ENCODE measurements around the gene GPRIN2. TPM values are rescaled to one million over a fixed set of nuclear protein-coding genes. Genes with fewer than 3 reads are reported as not detected.
A peak's percentile ranks its signal among the peaks of the same experiment; 100 is the strongest.
"Not testable (repeated sequence)": the region's sequence is repeated elsewhere in the genome, so short reads cannot be mapped to it uniquely, and the experiment has no call there.

Gene GPRIN2
- total RNA-seq, 2 experiments from 2014 or later: not detected

DNA sequence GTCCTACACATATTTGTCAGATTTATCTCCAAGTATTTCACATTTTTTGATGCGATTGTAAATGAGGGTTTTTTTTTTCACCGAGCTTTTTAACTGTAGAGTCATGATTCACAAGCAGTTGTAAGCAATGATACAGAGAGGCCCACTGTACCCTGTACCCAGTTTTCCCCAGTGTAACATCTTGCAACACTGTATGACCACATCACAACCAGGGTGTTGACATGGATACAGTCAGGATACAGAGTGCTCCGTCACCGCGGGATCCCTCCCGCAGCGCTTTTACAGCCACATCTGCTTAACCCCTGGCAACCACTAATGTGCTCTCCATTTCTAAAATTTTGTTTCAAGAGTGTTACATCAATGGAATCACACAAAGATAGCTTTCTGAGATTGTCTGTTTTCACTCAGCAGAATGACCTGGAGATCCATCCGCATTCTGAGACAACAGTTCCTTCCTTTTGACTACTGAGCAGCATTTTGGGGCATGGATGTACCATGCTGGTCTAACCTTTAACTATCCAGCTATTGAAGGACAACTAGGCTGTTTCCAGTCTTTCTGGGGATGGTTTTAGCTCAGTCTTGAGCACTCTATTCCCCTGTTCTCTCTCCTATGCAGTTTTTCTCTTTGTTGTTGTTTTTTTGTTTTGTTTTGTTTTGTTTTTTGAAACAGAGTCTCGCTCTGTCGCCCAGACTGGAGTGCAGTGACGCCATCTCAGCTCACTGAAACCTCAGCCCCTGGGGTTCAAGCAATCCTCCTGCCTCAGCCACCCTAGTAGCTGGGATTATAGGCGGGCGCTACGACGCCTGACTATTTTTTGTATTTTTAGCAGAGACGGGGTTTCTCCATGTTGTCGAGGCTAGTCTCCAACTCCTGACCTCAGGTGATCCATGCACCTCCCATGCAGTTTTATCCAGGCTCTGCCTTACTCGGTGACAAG lies 25.9 kb downstream of the GPRIN2 start:
- CTCF ChIA-PET: interaction anchor here (0.6 to 1.3 kb wide), 2 partner anchors 10 to 15 kb away, joined by 3 read pairs; no protein-coding TSS in a partner anchor
- Mint-ChIP-seq H3K27me3 (peaks cover 4% of the 10 kb centered on the region), H3K9me3 (no peaks in the 10 kb centered on the region), H3K4me1 (no peaks in the 10 kb centered on the region), H3K36me3 (ENCODE audit: low read depth) (no peaks in the 10 kb centered on the region), H3K4me3 (no peak overlapping the region), H3K27ac (no peak overlapping the region)
- DNase-seq: no peak
- POLR2A ChIA-PET: no interaction called here

DNA sequence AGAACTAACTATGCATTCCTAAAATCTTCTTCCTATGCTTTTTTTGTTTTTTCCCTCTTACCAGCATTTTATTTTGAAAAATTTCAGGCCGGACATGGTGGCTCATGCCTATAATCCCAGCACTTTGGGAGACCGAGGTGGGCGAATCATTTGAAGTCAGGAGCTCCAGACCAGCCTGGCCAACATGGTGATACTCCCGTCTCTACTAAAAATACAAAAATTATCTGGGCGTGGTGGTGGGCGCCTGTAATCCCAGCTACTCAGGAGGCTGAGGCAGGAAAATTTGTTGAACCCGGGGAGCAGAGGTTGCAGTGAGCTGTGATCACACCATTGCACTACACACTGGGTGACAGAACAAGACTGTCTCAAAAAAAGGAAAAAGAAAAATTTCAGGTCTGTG lies 26.7 kb downstream of the GPRIN2 start:
- not testable (repeated sequence) for DNase-seq

DNA sequence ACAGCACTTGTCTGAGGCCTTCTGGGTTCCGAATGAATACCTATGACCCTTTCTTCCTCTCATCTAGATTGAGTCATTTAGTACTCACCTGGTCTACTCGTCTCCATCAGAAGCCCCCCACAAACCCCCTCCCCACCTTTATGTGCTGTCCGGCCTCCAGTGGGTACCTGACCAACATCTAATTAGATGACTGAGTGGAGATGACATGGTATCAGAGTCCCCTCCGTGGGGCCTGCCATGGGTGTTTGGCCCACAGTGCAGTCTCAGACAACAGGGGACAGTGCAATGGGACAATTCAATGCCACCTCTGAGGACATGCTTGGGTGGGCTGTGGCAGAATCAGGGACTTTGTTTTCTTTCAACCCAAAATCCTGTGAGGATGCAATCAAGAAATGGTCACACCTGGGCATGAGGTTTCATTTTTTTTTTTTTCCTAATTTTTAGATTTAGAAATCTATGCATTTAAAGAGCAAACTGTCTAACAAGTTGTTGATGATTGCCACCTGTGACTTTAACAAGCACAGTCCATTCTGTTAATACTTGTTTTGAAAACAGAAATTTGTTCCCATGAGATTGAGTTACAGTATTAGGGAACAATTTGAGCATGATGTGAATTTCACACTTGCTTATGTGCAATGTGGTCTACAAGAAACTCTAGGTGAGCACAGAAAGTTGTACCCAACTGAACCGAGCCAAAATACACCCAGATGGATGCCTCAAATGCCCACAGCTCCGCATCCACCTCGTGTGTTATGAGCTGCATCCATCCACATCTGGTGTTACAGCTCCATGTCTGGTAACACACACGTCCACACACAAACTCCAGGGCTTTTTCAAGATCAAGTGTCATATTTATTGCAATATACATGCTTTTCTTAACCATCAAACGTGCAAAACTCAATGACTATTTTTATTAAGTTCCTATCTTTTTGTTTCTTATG lies 27.5 kb downstream of the GPRIN2 start:
- peaks cover 4% of the 10 kb centered on the region for H3K27me3 Mint-ChIP-seq
- H3K36me3 Mint-ChIP-seq (ENCODE audit: low read depth): no peaks in the 10 kb centered on the region
- POLR2A ChIA-PET: no interaction called here
- no peaks in the 10 kb centered on the region for H3K9me3 Mint-ChIP-seq
- no peak overlapping the region for H3K4me3 Mint-ChIP-seq
- H3K4me1 Mint-ChIP-seq: no peaks in the 10 kb centered on the region
- no peak overlapping the region for H3K27ac Mint-ChIP-seq
- no peak for DNase-seq
- CTCF ChIA-PET: interaction anchor here (1.2 to 1.3 kb wide), 2 partner anchors 11 kb away, joined by 3 read pairs; no protein-coding TSS in a partner anchor

More for the DNA sequence above, 26.7 kb downstream of the GPRIN2 start:
- CTCF ChIA-PET: interaction anchor here (0.6 to 1.3 kb wide), 2 partner anchors 11 to 14 kb away, joined by 3 read pairs; no protein-coding TSS in a partner anchor
- H3K27ac Mint-ChIP-seq; H3K27me3 Mint-ChIP-seq; POLR2A ChIA-PET; H3K4me3 Mint-ChIP-seq; H3K4me1 Mint-ChIP-seq; H3K36me3 Mint-ChIP-seq (ENCODE audit: low read depth); H3K9me3 Mint-ChIP-seq: not testable (repeated sequence)

DNA sequence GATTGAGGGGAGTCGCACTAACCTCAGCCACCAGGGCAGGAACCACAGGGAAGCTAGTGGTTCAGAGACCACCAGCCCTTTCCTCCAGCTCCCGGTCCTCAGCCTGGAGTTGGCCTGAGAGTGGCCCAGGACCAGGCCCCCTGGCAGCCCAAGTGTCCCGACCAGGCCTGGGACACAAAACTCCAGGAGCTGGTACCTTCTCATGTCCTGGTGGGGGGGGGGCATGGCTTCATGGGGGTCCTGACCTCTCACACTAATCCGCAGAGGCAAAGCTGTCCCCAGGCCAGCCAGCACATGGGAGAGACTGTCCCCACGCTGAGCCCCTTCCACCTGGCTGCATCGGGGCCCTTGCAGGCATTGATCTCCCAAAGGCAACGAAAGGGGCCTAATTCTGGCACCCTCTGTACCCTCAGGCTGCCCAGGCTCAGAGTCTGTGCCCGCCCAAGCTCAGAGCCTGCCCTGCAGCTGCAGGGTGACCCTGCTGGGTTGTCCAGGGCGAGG lies 28.2 kb downstream of the GPRIN2 start:
- no peak overlapping the region for H3K4me3 Mint-ChIP-seq
- H3K4me1 Mint-ChIP-seq: no peaks in the 10 kb centered on the region
- no peaks in the 10 kb centered on the region for H3K36me3 Mint-ChIP-seq (ENCODE audit: low read depth)
- no peak overlapping the region for H3K27ac Mint-ChIP-seq
- H3K9me3 Mint-ChIP-seq: no peaks in the 10 kb centered on the region
- peaks cover 4% of the 10 kb centered on the region for H3K27me3 Mint-ChIP-seq
- ChIA-PET CTCF (interaction anchor here (1.2 kb wide), 2 partner anchors 9 to 12 kb away, joined by 3 read pairs; no protein-coding TSS in a partner anchor), POLR2A (no interaction called here)
- no peak for DNase-seq

DNA sequence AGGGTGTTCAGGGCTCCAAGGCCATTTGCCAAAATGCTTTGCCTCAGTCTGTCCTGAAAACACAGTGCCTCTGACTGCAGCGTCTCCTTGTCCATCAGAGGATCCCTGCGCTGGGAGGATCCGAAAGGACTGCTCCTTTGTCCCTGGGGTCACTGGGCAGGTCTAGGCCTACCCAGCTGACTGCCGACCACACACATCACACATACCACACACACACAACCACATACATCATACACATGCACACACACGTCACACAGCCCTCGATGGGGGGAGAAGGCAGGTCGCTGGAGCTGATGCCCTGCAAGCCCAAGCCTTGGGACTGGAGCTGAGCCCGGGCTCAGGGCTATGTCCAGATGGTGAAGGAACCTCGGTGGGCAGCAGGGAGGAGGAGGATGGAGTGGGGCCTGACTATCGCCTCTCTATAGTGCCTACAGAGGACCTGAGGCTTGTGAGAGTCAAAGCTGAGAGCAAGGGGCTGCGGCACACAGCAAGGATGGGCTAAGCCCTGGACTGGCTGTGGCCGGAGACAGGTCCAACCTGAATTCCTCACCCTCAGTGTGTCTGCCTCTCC lies 29.1 kb downstream of the GPRIN2 start:
- no peak for DNase-seq
- Mint-ChIP-seq H3K9me3 (no peaks in the 10 kb centered on the region), H3K27ac (no peak overlapping the region), H3K4me1 (no peaks in the 10 kb centered on the region), H3K4me3 (no peak overlapping the region), H3K27me3 (peaks cover 4% of the 10 kb centered on the region), H3K36me3 (ENCODE audit: low read depth) (no peaks in the 10 kb centered on the region)
- CTCF ChIA-PET: interaction anchor here (1.2 kb wide), 2 partner anchors 10 to 13 kb away, joined by 3 read pairs; no protein-coding TSS in a partner anchor
- POLR2A ChIA-PET: no interaction called here

DNA sequence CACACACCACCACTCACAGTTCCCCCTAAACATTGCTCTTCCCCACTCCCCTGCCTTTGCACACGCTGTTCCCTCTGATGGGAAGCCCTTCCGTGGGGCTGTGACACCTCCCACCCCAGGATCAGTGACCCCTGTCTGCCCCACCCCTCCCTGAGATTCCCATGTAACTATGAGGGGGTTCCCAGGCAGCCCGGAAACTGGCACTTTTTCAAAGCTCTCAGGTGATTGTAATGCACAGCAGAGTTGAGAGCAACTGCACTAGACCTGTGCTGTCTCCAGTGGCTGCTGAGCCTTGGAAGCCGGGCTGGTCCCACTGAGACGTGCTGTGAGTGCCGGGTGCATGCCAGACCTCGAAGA lies 29.8 kb downstream of the GPRIN2 start:
- Mint-ChIP-seq H3K9me3 (no peaks in the 10 kb centered on the region), H3K4me3 (no peak overlapping the region), H3K4me1 (no peaks in the 10 kb centered on the region), H3K36me3 (ENCODE audit: low read depth) (no peaks in the 10 kb centered on the region), H3K27ac (no peak overlapping the region), H3K27me3 (no peaks in the 10 kb centered on the region)
- ChIA-PET POLR2A (no interaction called here), CTCF (no interaction called here)
- no peak for DNase-seq

DNA sequence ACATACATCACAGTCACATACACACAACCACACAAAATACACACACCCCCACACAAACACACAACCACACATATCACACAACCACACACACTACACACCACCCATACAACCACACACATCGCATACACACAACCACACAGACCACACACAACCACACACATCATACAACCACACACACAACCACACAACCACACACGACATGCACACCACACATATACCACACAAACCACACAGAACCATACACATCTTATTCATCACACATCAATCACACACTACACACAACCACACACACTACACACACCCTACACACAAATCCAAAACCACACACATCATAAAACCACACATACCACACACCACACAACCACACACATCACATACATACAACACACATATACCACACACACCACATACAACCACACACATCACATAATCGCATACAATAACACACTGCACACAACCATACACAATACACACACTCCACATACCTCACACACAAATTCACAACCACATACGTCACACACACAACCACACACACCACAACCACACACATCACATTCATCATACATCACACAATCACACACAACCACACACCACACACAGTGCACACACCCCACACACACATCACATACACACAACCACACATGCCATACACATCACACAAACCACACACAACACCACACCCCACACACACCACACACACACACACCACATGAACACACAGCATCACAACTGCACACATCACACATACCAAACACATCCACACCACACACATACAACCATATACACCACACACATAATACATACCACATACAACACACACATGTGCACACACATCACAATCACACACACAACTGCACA lies 30.4 kb downstream of the GPRIN2 start:
- no peaks in the 10 kb centered on the region for H3K9me3 Mint-ChIP-seq
- POLR2A ChIA-PET: no interaction called here
- no peak overlapping the region for H3K27ac Mint-ChIP-seq
- no peaks in the 10 kb centered on the region for H3K36me3 Mint-ChIP-seq (ENCODE audit: low read depth)
- H3K4me3 Mint-ChIP-seq: no peak overlapping the region
- H3K4me1 Mint-ChIP-seq: no peaks in the 10 kb centered on the region
- no peak for DNase-seq
- CTCF ChIA-PET: no interaction called here
- no peaks in the 10 kb centered on the region for H3K27me3 Mint-ChIP-seq

DNA sequence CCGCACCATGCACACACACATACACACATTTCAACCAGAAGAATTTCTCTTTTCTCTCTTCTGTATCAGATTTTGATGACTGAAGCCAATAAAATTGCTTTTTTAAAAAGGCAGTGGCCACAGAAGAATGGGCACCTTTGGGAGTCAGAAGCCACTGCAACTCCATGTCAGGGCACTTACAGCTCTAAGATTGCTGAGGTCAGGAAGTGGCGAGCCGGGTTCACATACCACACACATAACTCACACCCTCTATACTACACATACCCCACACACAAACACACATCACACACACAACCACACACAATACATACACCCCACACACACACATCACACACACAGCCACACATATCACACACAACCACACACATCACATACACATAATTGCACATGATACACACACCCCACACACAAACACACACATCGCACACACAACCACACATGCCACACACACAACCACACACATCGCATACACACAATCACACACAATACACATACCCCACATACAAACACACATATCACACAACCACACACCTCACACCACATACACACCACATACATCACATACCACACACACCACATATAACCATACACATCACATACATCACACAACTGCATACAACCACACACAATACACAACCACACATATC lies 31.2 kb downstream of the GPRIN2 start:
- Mint-ChIP-seq H3K9me3 (no peaks in the 10 kb centered on the region), H3K27me3 (no peaks in the 10 kb centered on the region), H3K4me3 (no peak overlapping the region), H3K27ac (no peak overlapping the region), H3K4me1 (no peaks in the 10 kb centered on the region), H3K36me3 (ENCODE audit: low read depth) (no peaks in the 10 kb centered on the region)
- CTCF ChIA-PET: no interaction called here
- peak; percentile 27 for DNase-seq
- POLR2A ChIA-PET: no interaction called here

DNA sequence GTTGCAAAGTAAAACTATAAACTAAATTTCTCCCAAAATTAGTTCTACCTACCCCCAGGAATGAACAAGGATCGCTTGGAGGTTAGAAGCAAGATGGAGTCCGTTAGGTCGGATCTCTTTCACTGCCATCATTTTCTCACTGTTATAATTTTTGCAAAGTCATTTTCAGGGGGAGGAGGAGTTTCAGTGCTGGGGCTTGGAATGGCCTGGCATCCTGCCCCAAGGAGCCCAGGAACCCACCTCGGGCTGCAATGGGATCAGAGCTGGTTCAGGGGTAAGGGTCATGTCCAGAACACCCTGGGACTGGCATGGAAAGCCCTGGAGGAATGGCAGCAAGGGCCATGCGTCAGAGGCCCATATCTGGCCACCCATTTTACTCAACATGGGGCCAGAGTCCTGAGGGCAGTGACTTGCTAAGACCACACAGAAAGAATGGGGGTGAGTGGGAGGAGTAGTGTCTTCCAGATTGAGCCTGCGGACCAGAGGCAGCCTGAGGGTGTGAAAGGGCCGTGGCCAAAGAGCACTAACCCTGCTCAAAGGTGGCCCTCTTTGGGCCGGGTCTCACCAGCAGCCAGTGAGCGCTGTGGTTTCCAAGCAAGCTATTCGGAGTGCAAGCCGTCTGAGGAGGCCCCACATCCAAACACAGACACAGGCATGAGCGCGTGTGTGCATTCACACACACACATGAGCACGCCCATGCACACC lies 31.8 kb downstream of the GPRIN2 start:
- H3K9me3 Mint-ChIP-seq: no peaks in the 10 kb centered on the region
- CTCF ChIA-PET: no interaction called here
- no peaks in the 10 kb centered on the region for H3K4me1 Mint-ChIP-seq
- no peaks in the 10 kb centered on the region for H3K36me3 Mint-ChIP-seq (ENCODE audit: low read depth)
- POLR2A ChIA-PET: no interaction called here
- no peak for DNase-seq
- no peak overlapping the region for H3K4me3 Mint-ChIP-seq
- H3K27ac Mint-ChIP-seq: no peak overlapping the region
- no peaks in the 10 kb centered on the region for H3K27me3 Mint-ChIP-seq

DNA sequence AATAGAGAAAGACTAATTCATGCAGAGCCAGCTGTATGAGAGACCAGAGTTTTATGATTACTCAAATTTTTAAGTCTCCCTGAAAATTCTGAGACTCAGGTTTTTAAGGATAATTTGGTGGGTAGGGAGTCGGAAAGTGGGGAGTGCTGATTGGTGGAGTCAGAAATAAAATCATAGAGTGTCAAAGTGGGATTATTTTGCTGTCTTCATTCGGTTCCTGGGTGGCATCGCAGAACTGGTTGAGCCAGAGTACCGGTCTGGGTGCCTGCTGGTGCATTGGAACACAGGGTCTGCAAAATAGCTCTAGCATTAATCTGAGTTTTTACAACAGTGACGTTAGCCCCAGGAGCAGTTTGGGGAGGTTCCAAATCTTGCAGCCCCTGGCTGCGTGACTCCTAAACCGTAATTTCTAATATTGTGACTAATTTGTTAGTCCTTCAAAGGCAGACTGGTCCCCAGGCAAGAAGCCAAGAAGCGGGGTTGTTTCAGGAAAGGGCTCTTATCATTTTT lies 32.4 kb downstream of the GPRIN2 start:
- ChIA-PET CTCF (no interaction called here), POLR2A (no interaction called here)
- Mint-ChIP-seq H3K27me3 (no peaks in the 10 kb centered on the region), H3K4me1 (no peaks in the 10 kb centered on the region), H3K36me3 (ENCODE audit: low read depth) (no peaks in the 10 kb centered on the region), H3K9me3 (no peaks in the 10 kb centered on the region), H3K27ac (no peak overlapping the region), H3K4me3 (no peak overlapping the region)
- DNase-seq: no peak

All from activated CD4-positive, alpha-beta T cell treated with anti-CD3 and anti-CD28 coated beads, Interleukin-2, amount 10 ng/mL, durations not matched to agents 7 days and 5 days (primary cell).